ENCODE data around the gene NXPH2.

Gene NXPH2

DNA sequence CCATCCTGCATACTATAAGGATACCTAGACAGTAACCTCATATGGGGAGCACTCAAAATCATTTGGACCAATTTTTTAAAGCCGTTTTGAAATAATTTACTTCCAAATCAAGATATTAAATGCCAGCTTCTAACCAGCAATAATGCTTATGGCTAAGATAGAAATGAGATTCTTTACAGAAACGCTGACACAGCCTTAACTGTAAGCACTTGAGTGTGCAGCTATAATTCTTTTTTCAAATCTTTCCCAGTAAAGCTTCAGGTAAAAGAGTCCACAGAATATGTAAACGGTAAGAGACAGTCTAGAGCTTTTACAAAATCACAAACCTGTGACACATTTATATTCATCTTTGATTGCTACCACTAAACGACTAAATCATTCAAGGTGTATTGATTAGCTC lies 4.5 kb downstream of the NXPH2 start:
- TF ChIP-seq EZH2phosphoT487 (conservative IDR thresholded peaks at IDR 0.05; ENCODE audit: low read length): no peak
- TF ChIP-seq, protein P1, sequence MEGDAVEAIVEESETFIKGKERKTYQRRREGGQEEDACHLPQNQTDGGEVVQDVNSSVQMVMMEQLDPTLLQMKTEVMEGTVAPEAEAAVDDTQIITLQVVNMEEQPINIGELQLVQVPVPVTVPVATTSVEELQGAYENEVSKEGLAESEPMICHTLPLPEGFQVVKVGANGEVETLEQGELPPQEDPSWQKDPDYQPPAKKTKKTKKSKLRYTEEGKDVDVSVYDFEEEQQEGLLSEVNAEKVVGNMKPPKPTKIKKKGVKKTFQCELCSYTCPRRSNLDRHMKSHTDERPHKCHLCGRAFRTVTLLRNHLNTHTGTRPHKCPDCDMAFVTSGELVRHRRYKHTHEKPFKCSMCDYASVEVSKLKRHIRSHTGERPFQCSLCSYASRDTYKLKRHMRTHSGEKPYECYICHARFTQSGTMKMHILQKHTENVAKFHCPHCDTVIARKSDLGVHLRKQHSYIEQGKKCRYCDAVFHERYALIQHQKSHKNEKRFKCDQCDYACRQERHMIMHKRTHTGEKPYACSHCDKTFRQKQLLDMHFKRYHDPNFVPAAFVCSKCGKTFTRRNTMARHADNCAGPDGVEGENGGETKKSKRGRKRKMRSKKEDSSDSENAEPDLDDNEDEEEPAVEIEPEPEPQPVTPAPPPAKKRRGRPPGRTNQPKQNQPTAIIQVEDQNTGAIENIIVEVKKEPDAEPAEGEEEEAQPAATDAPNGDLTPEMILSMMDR (IDR thresholded peaks at IDR 0.05; ENCODE audit: insufficient read depth, low read length, poor library complexity, severe bottlenecking): no peak
- no peaks in the 10 kb centered on the region for H3K79me2 ChIP-seq (ENCODE audit: insufficient read depth, low read length)
- no peaks in the 10 kb centered on the region for H3K27me3 ChIP-seq (ENCODE audit: low read length)
- H3K9ac ChIP-seq (ENCODE audit: low read length): no peak overlapping the region
- H3F3A ChIP-seq (ENCODE audit: insufficient read depth): no peaks in the 10 kb centered on the region
- H3K9me3 ChIP-seq (ENCODE audit: insufficient read depth, low read length): no peaks in the 10 kb centered on the region
- no peak overlapping the region for H2AFZ ChIP-seq (ENCODE audit: low read depth, low read length, severe bottlenecking)
- H3K27ac ChIP-seq (ENCODE audit: low read depth, low read length): no peak overlapping the region
- H3K4me3 ChIP-seq (ENCODE audit: insufficient read depth, low read length, poor library complexity, severe bottlenecking): no peak overlapping the region
- no peaks in the 10 kb centered on the region for H4K20me1 ChIP-seq (ENCODE audit: low read depth, low read length)
- H3K36me3 ChIP-seq (ENCODE audit: low read length): no peaks in the 10 kb centered on the region
- H3K4me2 ChIP-seq (ENCODE audit: low read depth, low read length, poor library complexity, severe bottlenecking): no peak overlapping the region
- no peaks in the 10 kb centered on the region for H3K9me2 ChIP-seq (replicated peaks; ENCODE audit: insufficient read depth, low read length)

DNA sequence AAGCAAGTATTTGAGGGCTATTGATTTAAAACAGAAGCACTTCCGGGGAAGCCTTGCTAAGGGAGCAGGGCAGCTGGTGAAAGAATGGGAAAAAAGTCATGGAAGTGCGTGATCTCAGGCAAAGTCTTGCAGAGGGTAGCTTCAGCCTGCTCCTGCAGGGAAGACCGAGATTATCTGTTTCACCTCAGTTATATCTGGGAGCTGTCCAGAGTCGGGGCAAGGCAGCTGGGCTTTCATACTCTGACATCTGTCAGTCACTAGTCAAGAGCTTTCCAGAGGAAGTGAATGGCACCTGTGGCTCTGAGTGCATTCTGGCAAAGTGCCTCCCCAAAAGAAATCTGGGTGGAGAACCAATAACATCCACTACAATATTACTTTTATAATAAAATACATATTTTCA lies 8.7 kb downstream of the NXPH2 start:
- Histone ChIP-seq H3K79me2 (ENCODE audit: insufficient read depth, low read length) (no peaks in the 10 kb centered on the region), H3K27ac (ENCODE audit: low read depth, low read length) (no peak overlapping the region), H3K4me3 (ENCODE audit: insufficient read depth, low read length, poor library complexity, severe bottlenecking) (no peak overlapping the region), H3K27me3 (ENCODE audit: low read length) (no peaks in the 10 kb centered on the region), H3F3A (ENCODE audit: insufficient read depth) (no peaks in the 10 kb centered on the region), H3K9me3 (ENCODE audit: insufficient read depth, low read length) (no peaks in the 10 kb centered on the region), H3K4me2 (ENCODE audit: low read depth, low read length, poor library complexity, severe bottlenecking) (no peak overlapping the region), H4K20me1 (ENCODE audit: low read depth, low read length) (no peaks in the 10 kb centered on the region), H3K9ac (ENCODE audit: low read length) (no peak overlapping the region), H3K36me3 (ENCODE audit: low read length) (no peaks in the 10 kb centered on the region), H3K9me2 (replicated peaks; ENCODE audit: insufficient read depth, low read length) (no peaks in the 10 kb centered on the region), H2AFZ (ENCODE audit: low read depth, low read length, severe bottlenecking) (no peak overlapping the region)
- TF ChIP-seq EZH2phosphoT487 (conservative IDR thresholded peaks at IDR 0.05; ENCODE audit: low read length): no peak
- TF ChIP-seq, protein P1 (IDR thresholded peaks at IDR 0.05; ENCODE audit: insufficient read depth, low read length, poor library complexity, severe bottlenecking): no peak

DNA sequence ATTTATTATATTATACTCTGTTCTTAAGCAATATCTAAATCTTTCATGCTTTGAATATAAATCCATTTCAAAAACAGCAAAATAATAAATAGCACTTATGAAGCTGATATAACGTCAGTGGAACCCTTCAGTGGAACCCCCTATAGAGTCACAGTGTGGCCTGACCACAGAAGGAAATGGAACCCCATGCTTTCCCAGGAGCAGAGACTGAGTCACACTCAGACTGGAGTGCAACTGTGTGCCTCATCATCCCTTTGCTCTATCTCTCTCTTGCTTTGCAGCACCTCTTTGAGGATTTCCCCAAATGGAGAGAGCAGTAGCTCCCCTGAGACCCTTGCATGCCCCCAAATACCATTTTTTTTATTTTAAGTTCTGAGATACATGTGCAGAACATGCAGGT lies 13.1 kb downstream of the NXPH2 start:
- no peaks in the 10 kb centered on the region for H4K20me1 ChIP-seq (ENCODE audit: low read depth, low read length)
- H2AFZ ChIP-seq (ENCODE audit: low read depth, low read length, severe bottlenecking): no peak overlapping the region
- no peak overlapping the region for H3K4me3 ChIP-seq (ENCODE audit: insufficient read depth, low read length, poor library complexity, severe bottlenecking)
- no peaks in the 10 kb centered on the region for H3K9me2 ChIP-seq (replicated peaks; ENCODE audit: insufficient read depth, low read length)
- no peaks in the 10 kb centered on the region for H3K9me3 ChIP-seq (ENCODE audit: insufficient read depth, low read length)
- no peaks in the 10 kb centered on the region for H3K36me3 ChIP-seq (ENCODE audit: low read length)
- no peaks in the 10 kb centered on the region for H3K27me3 ChIP-seq (ENCODE audit: low read length)
- TF ChIP-seq, protein P1 (IDR thresholded peaks at IDR 0.05; ENCODE audit: insufficient read depth, low read length, poor library complexity, severe bottlenecking): no peak
- TF ChIP-seq EZH2phosphoT487 (conservative IDR thresholded peaks at IDR 0.05; ENCODE audit: low read length): no peak
- H3K4me2 ChIP-seq (ENCODE audit: low read depth, low read length, poor library complexity, severe bottlenecking): no peak overlapping the region
- no peak overlapping the region for H3K9ac ChIP-seq (ENCODE audit: low read length)
- no peaks in the 10 kb centered on the region for H3F3A ChIP-seq (ENCODE audit: insufficient read depth)
- H3K27ac ChIP-seq (ENCODE audit: low read depth, low read length): no peak overlapping the region
- no peaks in the 10 kb centered on the region for H3K79me2 ChIP-seq (ENCODE audit: insufficient read depth, low read length)
